Gastroesophageal sphincter (tissue), 4 donors: Measurements from ENCODE around the gene SLC24A3. TPM values are rescaled to one million over a fixed set of nuclear protein-coding genes. Genes with fewer than 3 reads are reported as not detected.

Experiments used
- ATAC-seq: fragments of 150-250 bp; one replicate; pipeline ENCODE4 v1.9.1; 2016; ENCODE audit warnings: mild to moderate bottlenecking, moderate library complexity
- H3K27ac ChIP-seq, 4 donors: fragments of 200-600 bp; sonication (generic) in 3 of 4; 1 replicate in 3 of 4; 2 replicates in 1 of 4; pipeline ENCODE4 v1.5.1; 2016 to 2019
- H3K27me3 ChIP-seq: fragments of 200-600 bp; sonication (generic); one replicate; pipeline ENCODE4 v1.5.1; 2019
- H3K36me3 ChIP-seq, 2 donors: fragments of 200-600 bp; sonication (generic); one replicate each; pipeline ENCODE4 v1.5.1; 2019; ENCODE audit warnings: control low read depth in 1 of 2
- H3K4me1 ChIP-seq, 3 donors: fragments of 200-600 bp; sonication (generic); 1 replicate in 2 of 3; 2 replicates in 1 of 3; pipeline ENCODE4 v1.5.1; 2016 to 2019; ENCODE audit warnings: control low read depth in 2 of 3
- H3K4me3 ChIP-seq, 2 donors: fragments of 200-600 bp; sonication (generic); one replicate each; pipeline ENCODE4 v1.5.1; 2019; ENCODE audit warnings: mild to moderate bottlenecking in 1 of 2, moderate library complexity in 1 of 2
- H3K9me3 ChIP-seq, 3 donors: fragments of 200-600 bp; sonication (generic); one replicate each; pipeline ENCODE4 v1.5.1; 2017 to 2019; ENCODE audit warnings: control low read depth in 2 of 3
- EP300 ChIP-seq: sonication (generic); formaldehyde crosslinking; IDR thresholded peaks from one replicate; pipeline ENCODE4 v1.6.1; 2017; ENCODE audit warnings: antibody characterized with exemption, mild to moderate bottlenecking
- POLR2A ChIP-seq, 2 donors: fragments of 450-650 bp; IDR thresholded peaks; one replicate each; pipeline ENCODE4 v1.6.1; 2017; ENCODE audit warnings: antibody characterized with exemption in 2 of 2, mild to moderate bottlenecking in 2 of 2, moderate library complexity in 1 of 2
- POLR2AphosphoS5 ChIP-seq: sonication (generic); formaldehyde crosslinking; IDR thresholded peaks from one replicate; pipeline ENCODE4 v1.6.1; 2017; ENCODE audit warnings: antibody characterized with exemption
- WGBS, 2 donors: methylation state at CpG; one replicate each; pipeline ENCODE4 v1.1.5; 2018; ENCODE audit warnings: low coverage in 1 of 2; 5-methylcytosine and 5-hydroxymethylcytosine counted together
- total RNA-seq, 4 donors: library from RNA; depleted of rRNA; stranded (reverse); fragments of >200 nt; gene quantifications; one replicate each; pipeline ENCODE4 v1.1.0, GENCODE V29; 2016
- TF ChIP-seq, protein P1 (sequence below), 4 experiments: fragments of 200-600 bp in 2 of 4; fragments of 450-650 bp in 2 of 4; sonication (generic) in 1 of 4; IDR thresholded peaks; one replicate each; pipeline ENCODE4 v1.5.1; 2017 to 2019; ENCODE audit warnings: antibody characterized with exemption in 4 of 4, mild to moderate bottlenecking in 2 of 4, moderate library complexity in 2 of 4

The SLC24A3 gene
- total RNA-seq, 4 donors from 2014 or later, result 2.7 to 13.5 (median 5.5) TPM

DNA sequence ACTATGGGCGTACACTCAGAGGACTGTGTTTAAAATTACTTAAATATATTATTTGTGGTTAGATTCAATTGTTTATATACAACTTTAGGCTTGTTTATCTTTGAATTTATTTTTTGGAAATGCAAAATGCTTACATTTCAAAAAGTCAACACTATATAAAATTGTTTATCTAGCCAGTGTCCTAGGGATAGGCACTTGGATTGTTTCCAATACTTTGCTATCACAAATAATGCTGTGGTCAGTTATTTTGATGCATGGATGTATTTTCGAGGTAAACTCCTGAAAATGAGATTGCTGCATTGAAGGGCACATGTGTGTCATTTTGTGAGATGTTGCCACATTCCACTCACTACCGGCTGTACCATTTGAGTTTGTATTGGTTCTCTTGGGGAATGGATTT lies 213.9 kb downstream of the SLC24A3 start:
- H3K9me3 ChIP-seq, result no peaks in the 10 kb centered on the region
- peaks cover 0 to 9% (median 3%) of the 10 kb centered on the region in 3 donors for H3K4me1 ChIP-seq
- no peaks in the 10 kb centered on the region for H3K27me3 ChIP-seq
- no peaks in the 10 kb centered on the region for H3K36me3 ChIP-seq
- ATAC-seq, result no peak
- no peak overlapping the region for H3K4me3 ChIP-seq
- TF ChIP-seq, protein P1, sequence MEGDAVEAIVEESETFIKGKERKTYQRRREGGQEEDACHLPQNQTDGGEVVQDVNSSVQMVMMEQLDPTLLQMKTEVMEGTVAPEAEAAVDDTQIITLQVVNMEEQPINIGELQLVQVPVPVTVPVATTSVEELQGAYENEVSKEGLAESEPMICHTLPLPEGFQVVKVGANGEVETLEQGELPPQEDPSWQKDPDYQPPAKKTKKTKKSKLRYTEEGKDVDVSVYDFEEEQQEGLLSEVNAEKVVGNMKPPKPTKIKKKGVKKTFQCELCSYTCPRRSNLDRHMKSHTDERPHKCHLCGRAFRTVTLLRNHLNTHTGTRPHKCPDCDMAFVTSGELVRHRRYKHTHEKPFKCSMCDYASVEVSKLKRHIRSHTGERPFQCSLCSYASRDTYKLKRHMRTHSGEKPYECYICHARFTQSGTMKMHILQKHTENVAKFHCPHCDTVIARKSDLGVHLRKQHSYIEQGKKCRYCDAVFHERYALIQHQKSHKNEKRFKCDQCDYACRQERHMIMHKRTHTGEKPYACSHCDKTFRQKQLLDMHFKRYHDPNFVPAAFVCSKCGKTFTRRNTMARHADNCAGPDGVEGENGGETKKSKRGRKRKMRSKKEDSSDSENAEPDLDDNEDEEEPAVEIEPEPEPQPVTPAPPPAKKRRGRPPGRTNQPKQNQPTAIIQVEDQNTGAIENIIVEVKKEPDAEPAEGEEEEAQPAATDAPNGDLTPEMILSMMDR (IDR thresholded peaks at IDR 0.05), result no peak
- TF ChIP-seq POLR2AphosphoS5, result no peak
- no peak for TF ChIP-seq EP300
- no peak for TF ChIP-seq POLR2A (IDR thresholded peaks at IDR 0.05)
- 86 to 87% methylated on average over 3 of the region's 3 CpGs for WGBS, 2 donors
- H3K27ac ChIP-seq, result no peak overlapping the region

DNA sequence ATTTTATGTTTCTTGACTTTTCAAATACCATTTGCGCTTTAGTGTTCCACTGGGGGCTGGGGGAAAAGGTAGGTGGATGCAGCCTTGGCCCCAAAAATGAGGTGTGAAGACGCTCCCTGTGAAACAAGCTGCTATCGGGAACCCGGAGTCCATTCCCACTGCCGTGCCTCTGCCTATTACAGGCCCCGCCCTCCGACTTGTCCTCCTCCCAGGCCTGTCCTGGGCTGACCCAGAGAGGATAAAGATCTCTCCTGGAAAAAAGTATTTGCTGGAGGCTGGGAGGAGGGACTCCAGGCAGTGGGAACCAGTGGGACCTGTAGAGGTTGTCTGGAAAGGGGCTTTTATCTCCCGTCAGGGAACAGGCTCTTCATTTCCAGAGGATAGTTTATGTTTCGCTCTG lies 215.0 kb downstream of the SLC24A3 start:
- 69% methylated on average over 4 of the region's 9 CpGs; no CpG with 5 or more reads in 1 of the 2 donors for WGBS, 2 donors
- Histone ChIP-seq H3K4me3 (no peak overlapping the region), H3K4me1 (peaks cover 0 to 9% (median 3%) of the 10 kb centered on the region in 3 donors), H3K9me3 (no peaks in the 10 kb centered on the region), H3K27ac (no peak overlapping the region), H3K36me3 (no peaks in the 10 kb centered on the region), H3K27me3 (no peaks in the 10 kb centered on the region)
- no peak for TF ChIP-seq POLR2AphosphoS5
- TF ChIP-seq, protein P1 (IDR thresholded peaks at IDR 0.05), result no peak
- no peak for TF ChIP-seq POLR2A (IDR thresholded peaks at IDR 0.05)
- TF ChIP-seq EP300, result no peak
- ATAC-seq, result peak; percentile 43

DNA sequence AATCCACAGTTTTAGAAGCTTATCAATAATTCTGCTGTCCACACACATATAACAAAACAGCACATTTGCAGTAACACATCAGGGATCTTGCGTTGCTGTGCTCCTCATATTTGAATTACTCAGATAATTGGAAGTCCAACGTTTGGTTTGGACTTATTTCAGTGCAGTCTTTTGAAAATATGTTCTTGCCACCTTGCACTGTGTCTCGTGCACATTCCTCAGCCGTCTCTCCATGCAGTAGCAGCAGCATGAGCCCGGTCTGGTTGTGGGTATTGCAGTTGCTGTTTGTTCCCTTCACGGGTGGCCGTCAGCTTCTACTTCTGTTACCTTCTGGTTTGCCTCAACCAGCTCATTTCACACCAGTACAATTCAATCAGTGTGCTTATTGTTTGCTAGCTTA lies 215.5 kb downstream of the SLC24A3 start:
- no peak for TF ChIP-seq POLR2AphosphoS5
- TF ChIP-seq, protein P1 (IDR thresholded peaks at IDR 0.05), result no peak
- TF ChIP-seq POLR2A (IDR thresholded peaks at IDR 0.05), result no peak
- no peak for TF ChIP-seq EP300
- Histone ChIP-seq H3K4me1 (peaks cover 0 to 9% (median 3%) of the 10 kb centered on the region in 3 donors), H3K27ac (no peak overlapping the region), H3K27me3 (no peaks in the 10 kb centered on the region), H3K9me3 (no peaks in the 10 kb centered on the region), H3K36me3 (no peaks in the 10 kb centered on the region), H3K4me3 (no peak overlapping the region)
- WGBS, 2 donors, result 53 to 63% methylated on average over 6 to 7 of the region's 7 CpGs
- ATAC-seq, result no peak

DNA sequence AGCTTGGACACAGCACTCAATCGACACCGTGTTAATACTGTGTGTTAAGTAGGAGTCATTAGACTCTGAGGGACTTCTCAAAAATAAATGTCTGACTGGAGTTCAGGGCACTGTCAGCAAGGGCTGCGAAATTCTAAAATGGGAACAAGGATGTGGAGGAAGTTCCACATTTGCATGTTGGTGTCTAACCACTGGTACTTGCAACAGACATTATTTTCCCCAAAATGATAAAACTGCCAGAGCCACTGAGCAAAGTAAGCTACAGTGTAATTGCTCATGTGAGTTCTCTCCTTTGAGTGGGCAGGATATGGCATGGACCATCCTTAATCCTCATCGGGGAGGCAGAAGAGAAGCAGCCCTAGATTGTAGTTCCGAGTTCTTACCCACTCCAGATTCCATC lies 215.9 kb downstream of the SLC24A3 start:
- 71 to 73% methylated on average over 4 to 5 of the region's 5 CpGs for WGBS, 2 donors
- TF ChIP-seq POLR2A (IDR thresholded peaks at IDR 0.05), result no peak
- TF ChIP-seq, protein P1 (IDR thresholded peaks at IDR 0.05), result no peak
- no peak for TF ChIP-seq EP300
- TF ChIP-seq POLR2AphosphoS5, result no peak
- ATAC-seq, result no peak
- Histone ChIP-seq H3K27me3 (no peaks in the 10 kb centered on the region), H3K4me3 (no peak overlapping the region), H3K9me3 (no peaks in the 10 kb centered on the region), H3K36me3 (no peaks in the 10 kb centered on the region), H3K4me1 (peaks cover 0 to 9% (median 3%) of the 10 kb centered on the region in 3 donors), H3K27ac (no peak overlapping the region)

DNA sequence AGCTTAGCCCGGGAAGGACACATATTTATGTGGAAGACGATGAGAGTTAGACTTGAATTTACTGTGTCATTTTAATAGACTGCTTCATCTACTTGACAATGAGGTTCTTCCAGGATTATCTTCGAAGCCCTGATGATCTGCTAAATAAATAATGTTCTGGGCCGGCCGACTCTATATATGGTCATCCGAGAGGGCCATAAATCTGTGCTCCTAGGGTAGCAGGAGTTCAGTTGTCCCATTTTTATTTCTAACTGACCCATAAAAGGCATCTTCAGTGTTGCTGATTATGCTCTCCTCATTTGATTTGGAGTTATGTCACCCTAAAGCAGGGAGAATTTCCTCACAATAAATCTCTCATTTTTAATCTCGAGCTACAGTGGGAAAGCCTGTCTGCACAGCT lies 217.1 kb downstream of the SLC24A3 start:
- peaks cover 0 to 9% (median 3%) of the 10 kb centered on the region in 3 donors for H3K4me1 ChIP-seq
- ATAC-seq, result no peak
- H3K4me3 ChIP-seq, result no peak overlapping the region
- WGBS, 2 donors, result 62 to 72% methylated on average over 7 of the region's 7 CpGs
- no peak overlapping the region for H3K27ac ChIP-seq
- no peaks in the 10 kb centered on the region for H3K36me3 ChIP-seq
- H3K9me3 ChIP-seq, result no peaks in the 10 kb centered on the region
- TF ChIP-seq EP300 (no peak), POLR2AphosphoS5 (no peak), POLR2A (IDR thresholded peaks at IDR 0.05) (no peak)
- TF ChIP-seq, protein P1 (IDR thresholded peaks at IDR 0.05), result no peak
- H3K27me3 ChIP-seq, result no peaks in the 10 kb centered on the region
